Activated T-cell treated with anti-CD3 and anti-CD28 coated beads for 24 hours (primary cell): ENCODE results near the gene TMEM9.
"Not testable (repeated sequence)": the region's sequence is repeated elsewhere in the genome, so short reads cannot be mapped to it uniquely, and the experiment has no call there.

Experiments
- DNase-seq: peaks from one replicate; pipeline ENCODE4 v3.0.0-alpha.2; 2020; ENCODE audit warnings: low read depth

Gene TMEM9

GRCh38 chr1:201172999-201173610 is 18.8 kb upstream of the TMEM9 start:
- no peak for DNase-seq

DNA sequence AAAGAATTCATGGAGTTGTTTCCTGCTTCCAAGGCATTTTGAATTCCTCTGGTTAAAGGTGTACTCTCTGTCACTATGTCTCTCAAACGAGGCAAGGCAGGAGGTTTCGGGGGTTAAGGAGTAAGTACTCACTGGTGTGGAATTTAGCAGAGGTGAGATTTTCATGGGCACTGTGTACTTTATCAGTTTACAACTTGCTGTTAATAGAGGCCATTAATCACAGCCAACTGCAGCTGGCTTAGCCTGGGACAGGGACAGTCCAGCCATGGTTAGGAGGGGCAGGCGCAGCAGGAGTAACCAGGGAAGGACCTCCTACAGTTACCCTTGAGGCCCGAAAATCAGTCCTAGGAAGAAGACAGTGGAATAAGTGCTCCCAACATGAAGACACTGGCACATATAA is 18.1 kb upstream of the TMEM9 start:
- DNase-seq, result no peak

DNA sequence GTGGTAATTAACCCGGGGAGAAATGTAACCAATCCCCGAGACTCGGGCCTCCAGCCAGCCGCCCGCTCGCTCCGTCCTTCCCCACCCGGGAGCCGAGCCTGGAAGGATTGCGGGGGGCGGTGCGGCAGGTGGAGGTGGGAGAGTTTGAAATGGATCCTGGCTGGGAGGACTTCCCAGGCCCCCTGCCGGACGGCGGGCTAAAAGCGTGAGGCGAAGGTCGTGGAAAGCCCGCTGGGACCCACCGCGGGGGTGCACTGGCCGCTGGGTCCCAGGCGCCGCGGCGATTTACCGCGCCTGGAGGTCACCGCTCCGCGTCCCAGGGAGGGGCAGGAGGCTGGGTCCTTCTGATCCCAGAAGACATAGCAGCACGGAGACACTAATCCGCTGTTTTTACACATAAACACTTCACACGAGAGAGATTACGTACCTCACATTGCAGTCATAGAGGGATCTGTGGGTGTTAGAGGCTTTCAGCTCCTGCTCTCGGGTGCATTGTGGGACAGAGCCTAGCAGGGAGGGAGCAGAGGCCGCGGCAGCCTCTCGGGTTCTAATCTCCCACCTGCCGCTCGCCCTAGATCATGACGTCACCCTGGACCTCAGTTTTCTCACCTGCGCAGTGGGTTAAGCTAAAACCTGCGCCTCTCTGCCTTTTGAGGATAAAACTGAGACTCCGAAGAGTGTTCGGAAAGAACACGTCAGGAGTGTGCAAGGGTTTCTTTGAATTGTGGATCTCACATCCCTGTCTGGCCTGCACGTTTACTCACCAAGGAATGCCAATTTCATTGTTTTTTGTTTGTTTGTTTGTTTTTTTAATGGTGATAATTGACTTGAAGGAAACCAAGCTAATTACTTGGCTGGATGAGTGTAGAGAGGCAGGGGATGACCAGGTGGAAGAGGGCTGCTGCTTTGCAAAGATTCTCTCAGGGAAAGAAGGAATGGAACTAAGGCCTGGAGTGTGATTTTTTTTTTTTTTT is 17.1 kb upstream of the TMEM9 start:
- DNase-seq, result peak; percentile 58

DNA sequence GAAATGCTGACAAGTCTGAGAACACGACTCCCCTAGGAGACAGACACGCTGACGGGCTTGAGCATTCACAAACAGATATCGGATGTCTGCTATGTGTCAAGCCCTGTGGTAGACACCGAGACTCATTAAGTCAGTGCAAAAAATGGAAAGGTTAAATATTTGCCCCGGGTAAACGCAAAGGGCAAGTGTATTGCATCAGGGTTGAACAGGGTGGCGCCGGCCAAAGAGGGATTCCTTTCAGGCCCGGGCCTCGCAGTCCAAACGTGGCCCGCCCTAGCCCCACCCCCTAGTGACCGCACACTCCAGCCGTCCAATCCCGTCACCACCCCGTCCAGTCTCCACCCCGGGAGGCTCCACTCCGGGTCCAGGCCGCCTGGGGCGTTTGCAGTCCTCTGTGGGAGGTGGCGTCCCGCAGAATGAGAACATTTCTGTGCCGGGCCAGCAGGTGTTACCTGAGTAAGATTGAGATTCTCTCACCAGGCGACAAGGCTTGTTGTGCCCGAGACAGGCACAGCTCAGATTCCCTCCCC is 16.3 kb upstream of the TMEM9 start:
- DNase-seq, result peak; percentile 58

DNA sequence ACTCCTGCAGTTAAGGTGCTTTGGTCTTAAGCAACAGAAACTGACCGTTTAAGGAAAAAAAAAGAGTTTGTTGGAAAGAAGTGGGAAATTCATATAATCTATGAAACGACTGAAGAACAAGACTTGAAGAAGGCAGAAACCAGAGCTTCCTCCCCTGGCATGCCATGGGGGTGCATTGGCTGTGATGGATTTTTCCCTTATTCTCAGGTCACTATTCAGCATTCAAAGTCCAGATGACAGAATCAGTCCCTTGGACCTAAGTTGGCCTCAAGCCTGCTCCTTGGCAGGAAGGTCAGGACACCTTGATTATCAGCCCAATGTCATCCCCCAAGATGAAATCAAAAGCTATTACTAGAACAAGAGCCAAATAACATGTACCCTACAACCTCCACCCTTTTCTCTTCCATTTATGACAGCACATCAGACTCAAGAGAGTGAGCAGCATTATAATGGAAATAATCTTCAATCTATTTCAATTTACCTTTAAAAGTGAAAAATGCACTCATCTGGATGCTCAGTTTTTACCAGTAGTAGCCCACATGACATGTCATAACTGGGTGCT is 15.8 kb upstream of the TMEM9 start:
- no peak for DNase-seq

- no peak for DNase-seq
These were observed 14.9 kb upstream of the TMEM9 start for GRCh38 chr1:201169203-201169602.

GRCh38 chr1:201167041-201167991 is 13.0 kb upstream of the TMEM9 start:
- DNase-seq, result no peak

- no peak for DNase-seq
These were observed 10.4 kb upstream of the TMEM9 start for GRCh38 chr1:201164645-201165044.

DNA sequence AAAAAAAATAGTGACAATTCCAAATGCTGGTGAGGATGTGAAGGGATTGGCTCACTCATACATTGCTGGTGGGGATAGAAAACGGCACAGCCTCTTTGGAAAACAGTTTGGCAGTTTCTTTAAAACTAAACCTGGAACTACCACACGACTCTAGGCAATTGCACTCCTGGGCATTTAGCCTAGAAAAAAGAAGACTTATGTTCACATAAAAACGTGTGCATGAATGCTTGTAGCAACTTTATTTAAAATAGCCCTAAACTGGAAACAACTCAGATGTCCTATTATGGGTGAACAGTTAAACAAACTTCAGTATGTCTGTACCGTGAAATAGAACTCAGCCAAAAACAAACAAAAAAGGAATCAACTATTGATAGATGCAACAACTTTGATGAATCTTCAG is 9.4 kb upstream of the TMEM9 start:
- no peak for DNase-seq

DNA sequence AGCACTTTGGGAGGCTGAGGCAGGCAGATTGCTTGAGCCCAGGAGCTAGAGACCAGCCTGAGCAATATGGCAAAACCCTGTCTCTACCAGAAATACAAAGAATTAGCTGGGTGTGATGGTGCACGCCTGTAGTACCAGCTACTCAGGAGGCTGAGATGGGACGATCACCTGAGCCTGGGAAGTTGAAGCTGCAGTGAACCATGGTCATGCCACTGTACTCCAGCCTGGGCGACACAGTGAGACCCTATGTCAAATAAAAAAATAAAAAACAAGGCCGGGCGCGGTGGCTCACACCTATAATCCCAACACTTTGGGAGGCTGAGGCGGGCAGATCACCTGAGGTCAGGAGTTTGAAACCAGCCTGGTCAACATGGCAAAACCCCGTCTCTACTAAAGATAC is 8.8 kb upstream of the TMEM9 start:
- not testable (repeated sequence) for DNase-seq

- DNase-seq, result no peak
These were observed 3.7 kb upstream of the TMEM9 start for GRCh38 chr1:201157949-201158348.

GRCh38 chr1:201156819-201157218 is 2.5 kb upstream of the TMEM9 start:
- DNase-seq, result no peak

DNA sequence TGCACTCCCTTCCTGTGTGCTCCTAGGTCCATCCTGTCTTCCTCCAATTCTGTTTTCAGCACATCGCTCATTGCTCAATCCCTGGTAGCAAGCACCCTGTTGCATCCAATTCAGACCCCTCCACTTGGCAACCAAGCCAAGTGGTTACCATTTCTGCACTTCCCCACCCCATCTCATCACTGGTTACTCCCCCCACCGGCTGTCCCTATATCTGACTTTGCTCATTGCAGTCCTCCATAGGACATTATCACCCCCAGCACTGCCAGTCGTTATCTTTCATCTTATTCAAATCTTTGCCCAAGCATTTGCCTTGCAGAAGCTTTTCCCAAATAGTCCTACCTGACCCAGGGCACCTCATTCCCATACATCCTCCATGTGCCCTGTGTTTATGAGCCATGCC is 2.1 kb upstream of the TMEM9 start:
- DNase-seq, result no peak

GRCh38 chr1:201155354-201155753 is 1.1 kb upstream of the TMEM9 start:
- no peak for DNase-seq

- DNase-seq, result no peak
These were observed 543 bp downstream of the TMEM9 start for GRCh38 chr1:201153474-201154388.

DNA sequence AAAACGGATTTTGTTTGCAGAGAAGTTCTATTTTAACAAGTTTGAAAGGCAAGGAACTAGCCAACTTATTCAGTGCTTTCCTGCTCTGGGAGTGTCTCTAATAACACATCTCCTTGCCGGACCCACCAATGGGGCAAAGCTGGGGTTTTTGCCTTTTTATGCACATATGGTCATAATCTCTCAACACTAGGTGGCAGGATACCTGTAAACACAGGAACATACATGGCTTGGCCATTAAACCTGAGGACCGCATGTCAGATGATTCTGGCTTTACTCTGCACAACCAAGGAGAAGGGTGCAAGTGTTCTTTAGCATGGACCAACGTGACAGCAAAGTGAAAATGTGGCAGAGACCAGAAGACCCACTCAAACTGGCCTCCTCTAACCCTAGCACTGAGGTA is 4.9 kb downstream of the TMEM9 start:
- DNase-seq, result no peak

- DNase-seq, result no peak
These were observed 6.8 kb downstream of the TMEM9 start for GRCh38 chr1:201147396-201148015.

DNA sequence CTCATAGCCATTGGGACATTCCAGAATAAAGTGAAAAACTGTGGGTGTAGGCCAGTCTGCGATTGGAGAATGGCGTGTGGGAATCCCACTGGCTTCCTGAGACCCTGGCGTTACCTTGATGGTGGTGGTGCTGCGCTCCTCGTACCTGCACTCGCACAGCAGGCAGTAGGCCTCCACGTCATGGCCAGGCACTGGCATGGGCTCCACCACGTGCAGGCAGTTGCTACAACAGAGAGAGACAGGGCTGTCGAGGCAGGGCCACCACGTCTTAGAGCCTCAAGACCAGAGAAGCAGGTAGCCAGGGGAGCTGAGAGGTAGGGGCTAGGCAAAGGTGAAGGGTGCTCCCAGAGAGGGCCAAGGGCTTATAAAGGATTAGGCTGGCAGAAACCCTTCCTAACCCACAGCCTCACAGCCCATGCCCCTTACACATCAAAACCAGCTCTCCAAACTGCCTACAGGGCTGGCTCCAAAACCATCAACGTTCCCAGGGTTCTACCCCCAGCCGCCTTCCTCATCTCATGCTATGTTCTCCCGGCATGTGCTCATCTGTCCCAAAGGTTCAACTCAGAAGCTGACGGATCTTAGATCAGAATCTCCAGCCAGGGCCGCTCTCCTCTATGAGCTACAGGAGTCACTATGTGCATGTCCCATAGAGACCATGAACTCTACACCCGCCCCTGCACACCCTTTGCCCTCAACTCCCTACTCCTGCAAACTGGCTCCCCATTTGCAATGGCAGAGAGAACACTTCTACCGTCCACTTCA is 7.5 kb downstream of the TMEM9 start:
- DNase-seq, result no peak

GRCh38 chr1:201145816-201146215 is 8.5 kb downstream of the TMEM9 start:
- DNase-seq, result no peak
